ENCODE measurements around the gene MAGEA6.
A peak's percentile ranks its signal among the peaks of the same experiment; 100 is the strongest.
"Not testable (repeated sequence)": the region's sequence is repeated elsewhere in the genome, so short reads cannot be mapped to it uniquely, and the experiment has no call there.

MAGEA6 gene

DNA sequence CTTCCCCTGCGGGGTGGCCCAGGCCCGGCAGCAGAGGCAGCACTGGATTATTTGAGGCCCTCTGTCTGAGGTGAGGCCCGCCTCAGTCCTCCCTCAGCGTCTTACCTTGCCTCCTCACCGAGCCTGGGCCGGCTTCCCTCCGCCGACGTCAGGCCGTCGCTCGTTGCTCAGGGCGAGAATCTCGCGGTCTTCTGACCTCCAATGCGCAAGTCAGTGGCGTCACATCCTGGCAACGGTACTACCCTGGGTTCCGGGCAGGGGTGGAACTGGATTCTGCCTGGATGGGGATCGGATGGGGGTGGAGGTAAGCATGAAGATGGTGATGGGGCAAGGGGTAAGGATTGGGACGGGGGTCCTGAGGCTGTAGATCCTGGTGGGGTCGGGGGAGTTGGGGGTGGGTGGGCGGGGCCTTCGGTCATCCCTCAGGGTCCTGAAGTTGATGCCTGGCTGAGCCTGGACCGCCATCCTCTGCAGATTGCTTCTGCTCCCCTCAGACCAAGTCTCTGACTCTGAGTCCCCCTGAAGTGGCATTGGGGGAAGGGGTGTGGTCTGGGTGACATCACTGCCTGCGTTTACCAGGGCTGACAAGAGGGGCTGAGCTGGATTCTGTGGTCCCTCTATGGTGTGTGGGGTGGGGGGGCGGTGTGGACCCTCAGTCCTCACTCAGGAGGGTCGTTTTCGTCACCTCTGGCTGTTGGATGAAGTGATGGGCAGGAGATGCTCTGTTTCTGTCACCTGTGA is at the start of gene MAGEA6:
MAGEA6 (minus strand) TSS at position 141 of the 741 bp plus-strand sequence. CDS start 2,039 bp downstream, outside the sequence.
- not testable (repeated sequence) for DNase-seq (ENCODE audit: low spot score)

DNA sequence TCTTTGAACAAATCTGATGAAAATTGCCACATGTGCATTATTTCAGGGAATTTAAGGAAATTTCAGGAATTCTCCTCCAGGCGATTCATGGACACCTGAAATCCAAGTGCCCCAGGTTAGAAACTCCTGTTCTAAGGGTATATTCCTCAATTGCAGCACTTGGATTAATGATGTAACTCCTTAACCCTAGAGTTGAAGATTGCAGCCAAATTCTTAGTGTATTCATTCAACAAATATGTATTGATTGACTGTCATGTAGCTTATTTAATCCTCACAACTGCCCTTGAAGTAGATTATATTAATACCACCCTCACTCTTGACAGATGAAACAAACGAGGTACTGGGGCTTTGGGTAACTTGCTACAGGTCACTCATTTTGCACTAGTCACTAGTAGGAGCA is 49.8 kb upstream of the MAGEA6 start:
- no peak for DNase-seq (ENCODE audit: low spot score)

DNA sequence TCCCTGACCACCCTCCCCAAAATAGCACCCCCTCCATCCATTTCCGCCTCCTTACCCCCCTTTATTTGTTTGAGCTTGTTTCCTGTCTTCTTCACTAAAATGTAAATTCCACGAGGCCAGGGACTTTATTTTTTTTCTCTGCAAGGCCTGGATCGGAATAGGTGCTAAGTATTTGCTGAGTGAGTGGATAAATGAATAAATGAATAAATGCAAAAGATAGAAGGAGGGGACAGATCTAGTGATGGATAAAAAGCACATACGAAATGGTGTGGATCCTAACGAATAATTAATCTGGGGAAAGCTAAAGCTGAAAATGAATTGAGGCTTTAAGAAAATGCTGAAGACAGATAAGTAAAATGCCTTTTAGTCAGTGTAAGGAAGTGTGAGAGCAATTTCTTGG is 48.9 kb upstream of the MAGEA6 start:
- DNase-seq (ENCODE audit: low spot score), result no peak

DNA sequence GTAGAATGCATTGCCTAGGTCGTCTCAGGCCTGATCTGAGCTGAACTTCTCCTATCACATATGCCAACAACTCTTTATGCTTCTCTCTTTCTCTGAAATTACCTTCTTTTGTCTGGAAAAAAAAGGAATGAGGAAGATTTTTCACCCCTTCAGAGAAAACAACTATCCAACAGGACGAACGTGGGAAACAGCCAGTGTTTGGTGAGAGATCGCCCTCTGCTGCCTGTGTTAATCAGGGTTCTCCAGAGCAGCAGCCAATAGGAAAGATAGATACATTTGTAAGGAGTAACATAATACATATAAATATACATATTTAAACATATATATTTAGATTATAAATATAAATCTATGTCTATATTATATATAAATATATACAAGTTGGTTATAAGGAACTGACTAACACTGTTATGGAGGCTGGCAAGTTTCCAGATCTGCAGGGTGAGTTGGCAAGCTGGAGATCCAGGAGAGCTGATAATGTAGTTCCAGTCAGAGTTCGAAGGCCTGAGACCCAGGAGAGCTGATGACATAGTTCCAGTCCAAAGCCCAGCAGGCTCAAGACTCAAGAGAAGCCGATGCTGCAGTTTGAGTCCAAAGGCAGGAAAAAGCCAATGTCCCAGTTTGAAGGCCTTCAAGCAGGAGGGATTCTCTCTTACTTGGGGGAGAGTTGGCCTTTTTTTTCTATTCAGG is 47.7 kb upstream of the MAGEA6 start:
- DNase-seq (ENCODE audit: low spot score), result peak; percentile 43

DNA sequence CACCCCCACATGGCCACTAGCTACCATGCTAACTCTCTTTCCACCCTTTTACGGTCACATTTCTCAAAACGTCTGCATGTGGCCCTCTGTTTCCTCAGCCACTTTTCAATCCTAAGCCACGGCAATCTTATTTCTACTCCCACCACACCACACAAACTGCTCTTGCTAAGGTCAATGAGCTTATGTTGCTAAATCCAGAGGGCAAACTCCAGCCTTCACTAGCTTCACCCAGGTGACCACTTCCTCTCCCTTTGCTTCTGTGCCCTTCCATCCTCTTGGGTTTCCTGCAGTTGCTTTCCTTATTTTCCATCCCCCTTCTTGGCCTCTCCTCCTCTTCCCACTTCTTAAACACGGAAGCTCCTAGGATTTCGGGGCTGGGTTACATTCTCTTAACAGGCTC is 44.6 kb upstream of the MAGEA6 start:
- DNase-seq (ENCODE audit: low spot score), result no peak

DNA sequence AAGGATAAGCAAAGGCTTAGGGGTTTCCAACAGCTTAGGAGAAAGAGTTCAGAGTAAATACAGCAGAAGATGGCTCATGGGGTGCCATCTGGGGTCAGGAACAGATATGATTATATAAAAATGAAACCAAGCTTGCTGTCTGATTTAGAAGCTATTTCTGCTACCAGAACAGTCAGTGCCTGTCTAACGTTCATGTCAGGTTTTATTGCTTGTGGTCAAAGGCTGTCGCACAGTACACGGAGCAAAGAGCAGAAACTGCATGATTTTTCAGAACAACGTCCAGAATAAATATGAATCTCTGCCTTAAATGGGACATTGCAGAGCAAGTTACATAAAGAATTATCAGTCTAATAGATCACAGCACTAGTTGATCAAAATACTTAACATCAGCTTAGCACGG is 43.7 kb upstream of the MAGEA6 start:
- no peak for DNase-seq (ENCODE audit: low spot score)

DNA sequence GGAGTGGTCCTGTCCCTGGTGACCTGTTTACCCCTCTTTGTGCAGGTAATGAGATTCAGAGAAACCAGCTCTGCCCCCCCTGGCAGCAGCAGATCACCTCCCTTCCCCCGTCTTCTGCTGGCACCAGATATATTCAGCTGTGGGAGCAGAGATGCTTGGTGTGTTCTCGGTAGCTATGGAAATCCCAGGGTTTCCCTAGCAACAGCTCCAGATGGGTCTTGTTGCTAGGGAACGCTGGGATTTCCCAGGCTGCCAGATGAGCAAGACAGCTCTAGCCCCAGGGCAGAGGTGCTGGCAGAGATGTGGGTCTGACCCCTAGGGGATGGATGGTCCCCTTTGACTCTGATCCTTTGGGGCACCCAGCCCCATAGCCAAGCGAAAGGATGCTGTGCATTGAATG is 40.9 kb upstream of the MAGEA6 start:
- no peak for DNase-seq (ENCODE audit: low spot score)

DNA sequence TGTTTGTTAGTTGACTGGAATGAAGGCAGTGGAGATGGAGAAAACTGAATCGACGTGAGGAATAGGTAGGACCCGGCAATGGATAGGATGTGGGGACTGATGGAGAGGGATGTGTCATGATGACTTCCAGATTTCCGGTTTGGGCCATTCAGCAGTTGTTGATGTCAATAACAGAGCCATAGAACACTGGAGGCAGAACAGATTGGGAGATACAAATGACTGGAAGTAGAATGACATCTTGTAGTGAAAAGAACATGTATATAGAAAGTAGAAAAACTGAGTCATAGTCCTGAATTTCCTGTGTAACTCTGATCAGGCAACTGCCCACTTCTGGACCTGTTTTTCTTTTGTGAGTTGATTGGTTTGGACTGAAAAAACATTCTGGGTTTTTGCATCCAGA is 36.5 kb upstream of the MAGEA6 start:
- DNase-seq (ENCODE audit: low spot score), result no peak

- DNase-seq (ENCODE audit: low spot score), result no peak
Measured at GRCh38 chrX:152798945-152799344, 29.5 kb upstream of the MAGEA6 start.

DNA sequence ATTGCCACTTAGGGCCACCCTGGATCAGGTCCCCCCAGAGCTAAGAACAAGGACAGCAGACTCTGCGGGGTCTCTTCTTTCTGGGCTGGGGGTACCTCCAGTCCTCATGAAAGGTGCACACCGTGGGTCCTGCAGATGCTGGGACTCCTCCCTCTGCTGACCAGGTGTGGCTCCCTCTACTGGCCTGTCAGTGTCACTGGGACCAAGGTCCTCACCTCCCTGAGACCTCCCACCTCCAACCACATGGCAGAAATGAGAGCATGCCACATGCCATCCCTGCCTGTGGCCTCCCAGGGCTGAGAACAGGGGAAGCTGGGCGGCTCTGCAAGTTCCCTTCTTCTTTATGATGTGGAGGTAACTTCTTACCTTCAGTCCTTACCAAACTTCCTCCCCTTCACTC is 17.6 kb upstream of the MAGEA6 start:
- not testable (repeated sequence) for DNase-seq (ENCODE audit: low spot score)

DNA sequence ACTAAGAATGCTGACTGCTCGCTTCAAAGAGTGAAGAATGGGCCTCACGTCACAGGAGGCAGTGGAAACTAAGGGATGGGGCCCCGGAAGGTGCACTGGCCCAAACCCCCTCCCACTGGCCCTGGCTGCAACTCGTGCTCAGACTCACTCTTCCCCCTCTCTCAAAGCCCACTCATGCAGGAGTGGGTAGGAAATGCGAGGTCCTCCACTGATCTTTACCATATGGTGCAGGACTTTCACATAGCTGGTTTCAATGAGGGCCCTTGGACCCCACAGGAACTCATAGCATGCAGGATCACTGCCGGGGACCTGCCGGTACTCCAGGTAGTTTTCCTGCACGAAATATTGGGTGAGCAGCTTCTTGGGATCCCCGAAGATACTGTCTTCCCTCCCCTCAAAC is 2.9 kb downstream of the MAGEA6 start:
- DNase-seq (ENCODE audit: low spot score), result not testable (repeated sequence)

- not testable (repeated sequence) for DNase-seq (ENCODE audit: low spot score)
Measured at GRCh38 chrX:152761582-152761981, 7.9 kb downstream of the MAGEA6 start.

DNA sequence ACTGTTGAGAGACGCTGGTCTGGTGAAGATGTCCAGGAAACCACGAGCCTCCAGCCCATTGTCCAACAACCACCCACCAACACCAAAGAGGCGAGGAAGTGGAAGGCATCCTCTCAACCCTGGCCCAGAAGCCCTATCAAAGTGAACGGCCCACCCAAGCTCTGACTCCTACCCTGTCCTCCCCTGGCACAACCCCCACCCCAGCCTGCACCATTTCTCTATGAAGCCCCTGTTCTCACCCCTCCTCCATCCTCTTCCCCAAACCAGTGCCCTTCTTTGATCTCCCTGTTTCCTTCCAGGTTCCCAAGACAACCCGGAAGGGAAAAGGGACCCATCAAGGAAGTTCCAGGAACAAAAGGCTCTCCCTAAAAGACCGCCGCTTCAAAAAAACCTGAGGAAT is 9.9 kb downstream of the MAGEA6 start:
- not testable (repeated sequence) for DNase-seq (ENCODE audit: low spot score)

DNA sequence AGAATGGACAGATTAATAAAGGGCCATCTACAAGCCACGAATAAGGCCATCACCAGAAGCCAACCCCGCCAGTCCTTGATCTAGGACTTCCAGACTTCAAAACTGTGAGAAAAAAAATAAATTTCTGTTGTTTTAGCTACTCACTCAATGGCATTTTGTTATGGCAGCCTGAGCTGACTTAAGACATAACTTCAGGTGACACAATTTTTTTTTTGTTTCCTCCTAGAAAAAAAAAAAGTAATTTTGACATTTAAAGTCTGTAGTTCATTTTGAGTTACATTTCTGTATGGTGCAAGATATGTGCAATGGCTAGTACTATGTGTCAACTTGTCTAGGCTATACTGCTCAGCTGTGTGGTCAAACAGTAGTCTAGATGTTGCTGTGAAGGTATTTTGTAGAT is 10.6 kb downstream of the MAGEA6 start, which contains the start of gene CSAG3:
CSAG3 (plus strand) TSS at position 301 of the 400 bp plus-strand sequence.
- not testable (repeated sequence) for DNase-seq (ENCODE audit: low spot score)

DNA sequence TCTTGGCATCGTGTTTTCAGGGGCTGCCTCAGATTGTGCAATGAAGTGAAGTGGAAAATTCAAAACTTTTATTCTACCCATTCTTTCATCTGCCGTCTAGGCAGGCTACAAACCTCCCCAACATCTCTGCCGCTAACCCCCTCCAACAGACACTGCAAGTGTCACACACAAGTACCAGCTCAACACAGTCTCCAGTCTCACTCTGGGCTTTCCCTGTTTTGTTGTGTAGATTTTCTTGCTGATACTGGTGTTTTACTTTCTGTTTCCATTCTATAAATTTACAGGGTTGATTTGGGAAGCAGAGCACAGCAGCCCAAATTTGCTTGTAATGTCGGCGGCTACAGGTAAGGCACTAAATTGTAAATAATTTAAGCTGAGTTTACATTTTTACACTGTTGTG is 14.6 kb downstream of the MAGEA6 start:
- DNase-seq (ENCODE audit: low spot score), result not testable (repeated sequence)

DNA sequence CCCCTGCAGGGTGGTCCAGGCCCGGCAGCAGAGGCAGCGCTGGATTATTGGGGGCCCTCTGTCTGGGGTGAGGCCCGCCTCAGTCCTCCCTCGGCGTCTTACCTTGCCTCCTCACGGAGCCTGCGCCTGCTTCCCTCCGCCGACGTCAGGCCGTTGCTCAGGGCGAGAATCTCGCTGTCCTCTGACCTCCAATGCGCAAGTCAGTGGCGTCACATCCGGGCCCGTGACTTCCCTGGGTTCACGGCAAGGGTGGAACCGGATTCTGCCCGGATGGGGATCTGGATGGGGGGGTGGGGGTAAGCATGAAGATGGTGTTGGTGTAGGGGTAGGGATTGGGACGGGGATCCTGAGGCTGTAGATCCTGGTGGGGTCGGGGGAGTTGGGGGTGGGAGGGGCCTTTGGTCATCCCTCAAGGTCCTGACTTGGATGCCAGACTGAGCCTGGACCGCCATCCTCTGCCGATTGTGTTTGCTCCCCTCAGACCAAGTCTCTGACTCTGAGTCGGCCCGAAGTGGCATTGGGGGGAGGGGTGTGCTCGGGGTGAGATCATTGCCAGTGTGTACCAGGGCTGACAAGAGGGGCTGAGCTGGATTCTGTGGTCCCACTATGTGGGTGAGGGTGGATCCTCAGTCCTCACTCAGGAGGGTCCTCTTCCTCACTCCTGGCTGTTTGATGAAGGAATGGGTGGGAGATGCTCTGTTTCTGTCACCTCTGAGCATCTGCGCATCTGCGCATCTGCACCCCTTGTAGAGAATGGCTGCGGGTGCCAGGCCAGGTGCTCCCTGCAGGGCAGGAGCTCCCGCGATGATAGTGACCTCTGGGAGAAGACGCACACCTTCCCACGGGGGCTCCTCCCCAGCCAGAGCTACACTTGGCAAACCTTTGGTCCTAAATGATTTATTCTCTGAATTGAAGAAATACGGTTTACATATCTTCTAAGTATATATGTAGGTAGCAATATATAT is 15.5 kb downstream of the MAGEA6 start, which contains the start of gene MAGEA2:
MAGEA2 (minus strand) TSS at position 157 of the 965 bp plus-strand sequence. CDS start 2,479 bp downstream, outside the sequence.
- not testable (repeated sequence) for DNase-seq (ENCODE audit: low spot score)

DNA sequence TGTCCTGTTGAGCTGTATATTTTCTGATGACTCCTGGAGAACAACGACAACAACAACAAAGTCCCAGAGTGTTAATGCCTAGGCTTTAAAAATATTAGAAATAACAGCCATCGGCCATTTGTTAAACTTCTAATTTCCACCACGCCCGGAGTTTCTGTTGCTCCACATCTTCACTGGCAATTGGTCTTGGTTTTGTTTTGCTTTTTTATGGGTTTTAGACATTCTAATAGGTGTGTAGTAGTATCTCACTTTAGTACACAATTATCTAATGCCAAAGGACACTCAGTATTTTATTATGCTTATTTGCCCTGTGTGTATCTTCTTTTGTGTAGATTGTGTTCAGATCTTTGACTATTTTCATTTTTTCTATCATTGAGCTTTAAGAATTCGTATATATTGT is 30.9 kb downstream of the MAGEA6 start:
- no peak for DNase-seq (ENCODE audit: low spot score)

- DNase-seq (ENCODE audit: low spot score), result not testable (repeated sequence)
Measured at GRCh38 chrX:152736528-152736927, 33.0 kb downstream of the MAGEA6 start.

- no peak for DNase-seq (ENCODE audit: low spot score)
Measured at GRCh38 chrX:152735860-152736511, 33.5 kb downstream of the MAGEA6 start.

GRCh38 chrX:152735101-152735500 is 34.4 kb downstream of the MAGEA6 start:
- no peak for DNase-seq (ENCODE audit: low spot score)

GRCh38 chrX:152734143-152734858 is 35.2 kb downstream of the MAGEA6 start:
- not testable (repeated sequence) for DNase-seq (ENCODE audit: low spot score)
